Raji (cell line): Measurements from ENCODE around the gene TMCO4.

Experiments used
- POLR2A ChIP-seq: IDR thresholded peaks from 2 replicates; pipeline ENCODE4 v1.6.1; 2011; ENCODE audit warnings: low read depth, low read length, control low read depth; ENCODE audit not compliant: insufficient read depth

The TMCO4 gene

DNA sequence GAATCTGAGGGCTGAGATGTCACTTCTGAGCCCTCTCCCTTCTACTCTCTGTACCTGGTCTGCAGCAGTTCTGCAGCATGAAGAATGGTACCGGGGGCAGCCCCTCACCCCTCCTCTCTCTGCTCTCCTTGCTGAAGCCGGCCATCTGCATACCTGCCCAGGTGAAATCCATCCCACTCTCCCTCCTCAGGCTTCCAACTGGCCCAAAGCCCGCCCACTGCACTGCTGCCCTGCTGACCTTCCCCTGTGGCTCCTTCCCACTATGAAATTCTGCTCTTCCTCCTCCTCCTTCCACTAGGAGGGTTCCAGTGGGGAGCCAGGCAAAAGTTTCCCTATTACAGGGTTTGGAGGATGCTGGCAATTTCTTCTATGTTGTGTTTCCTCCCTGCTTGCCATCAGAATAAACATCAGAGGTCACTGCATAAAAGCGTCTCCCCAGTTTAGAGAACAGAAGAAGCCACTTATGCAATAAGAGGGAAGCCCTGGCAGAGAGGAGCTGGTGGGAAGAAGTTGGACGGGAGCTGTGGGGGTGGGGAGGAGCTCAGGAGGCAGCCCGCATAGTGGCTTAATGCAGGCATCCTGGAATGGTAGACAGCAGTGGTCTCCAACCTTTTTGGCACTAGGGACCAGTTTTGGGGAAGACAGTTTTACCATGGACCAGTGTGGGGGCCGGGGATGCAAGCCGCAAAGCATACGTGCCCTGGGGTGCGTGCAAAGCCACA lies 30.3 kb downstream of the TMCO4 start:
- TF ChIP-seq POLR2A, result no peak

DNA sequence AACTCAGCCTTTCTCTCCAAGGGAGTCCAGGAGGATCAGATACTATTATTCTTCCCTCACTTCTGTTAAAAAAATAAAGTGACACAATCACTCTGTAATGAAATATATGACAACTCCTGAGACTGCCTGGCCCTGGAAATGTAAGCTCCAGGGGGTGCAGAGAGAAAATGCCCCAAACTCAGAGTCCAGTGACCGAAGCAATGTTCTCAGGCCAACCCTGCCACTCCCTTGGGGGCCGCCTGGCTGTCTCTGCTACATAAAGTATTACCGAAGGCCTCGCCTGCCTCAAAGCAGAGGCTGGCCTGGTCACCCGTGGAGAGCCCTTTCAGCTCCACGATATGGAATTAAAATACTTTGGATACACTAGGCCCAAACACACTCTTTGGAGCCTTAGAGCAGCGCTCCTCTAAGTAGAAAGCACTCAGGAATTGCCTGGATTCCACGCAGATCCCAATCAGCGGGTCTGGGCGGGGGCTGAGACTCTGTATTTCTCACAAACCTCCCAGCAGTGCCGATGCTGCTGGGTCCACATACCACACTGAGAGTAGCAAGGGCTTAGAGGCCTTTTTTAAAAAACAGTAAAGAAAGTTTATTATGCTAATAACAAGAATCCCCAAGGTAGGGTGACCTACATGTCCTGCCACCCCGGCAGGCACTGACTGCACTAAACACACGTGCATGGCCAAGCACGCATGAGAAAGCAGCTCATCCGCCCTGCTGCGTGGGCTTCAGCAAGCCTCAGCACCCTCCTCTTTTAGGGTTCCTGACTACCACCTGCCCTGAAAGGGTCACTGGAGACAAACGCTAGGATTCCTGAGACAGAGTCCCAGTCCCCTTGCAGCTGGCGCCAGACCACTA lies 31.1 kb downstream of the TMCO4 start:
- TF ChIP-seq POLR2A, result no peak

DNA sequence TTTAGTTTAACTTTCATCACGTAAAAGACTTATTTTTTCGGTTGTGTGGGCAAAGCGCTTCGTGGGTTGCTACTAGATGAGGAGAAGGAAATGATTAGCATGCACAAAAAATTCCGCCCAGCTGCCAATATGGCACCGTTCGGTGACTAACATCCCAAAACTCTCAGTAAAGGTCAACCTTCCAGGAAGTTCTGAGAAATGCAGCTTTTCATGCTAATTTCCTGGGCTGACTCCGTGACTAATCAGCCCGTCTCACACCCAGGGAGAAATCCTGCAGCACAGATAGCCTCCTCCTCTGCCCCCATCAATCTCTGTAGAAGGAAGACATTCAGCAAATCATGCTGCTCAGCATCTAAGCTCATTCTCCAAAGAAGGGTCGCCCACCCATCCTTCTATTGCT lies 34.1 kb downstream of the TMCO4 start:
- no peak for TF ChIP-seq POLR2A

DNA sequence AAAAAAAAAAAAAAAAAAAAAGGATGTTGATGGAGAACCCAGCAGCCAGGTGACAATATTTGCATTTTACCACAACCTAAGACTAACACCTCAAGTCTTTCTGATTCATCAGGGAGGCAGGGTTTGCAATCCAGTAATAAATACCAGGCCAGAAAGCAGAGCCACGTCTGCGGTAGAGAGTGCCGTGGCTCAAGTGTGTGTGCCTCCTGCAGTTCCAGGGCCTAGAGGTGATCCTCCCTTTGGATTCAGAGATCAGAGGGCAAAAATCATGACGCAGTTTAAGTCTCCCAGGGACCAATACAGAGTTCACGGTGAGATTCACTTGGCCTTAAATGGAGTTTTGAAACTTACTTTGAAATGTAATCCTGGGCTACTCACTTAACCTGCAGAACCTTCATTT lies 34.9 kb downstream of the TMCO4 start:
- TF ChIP-seq POLR2A, result no peak

DNA sequence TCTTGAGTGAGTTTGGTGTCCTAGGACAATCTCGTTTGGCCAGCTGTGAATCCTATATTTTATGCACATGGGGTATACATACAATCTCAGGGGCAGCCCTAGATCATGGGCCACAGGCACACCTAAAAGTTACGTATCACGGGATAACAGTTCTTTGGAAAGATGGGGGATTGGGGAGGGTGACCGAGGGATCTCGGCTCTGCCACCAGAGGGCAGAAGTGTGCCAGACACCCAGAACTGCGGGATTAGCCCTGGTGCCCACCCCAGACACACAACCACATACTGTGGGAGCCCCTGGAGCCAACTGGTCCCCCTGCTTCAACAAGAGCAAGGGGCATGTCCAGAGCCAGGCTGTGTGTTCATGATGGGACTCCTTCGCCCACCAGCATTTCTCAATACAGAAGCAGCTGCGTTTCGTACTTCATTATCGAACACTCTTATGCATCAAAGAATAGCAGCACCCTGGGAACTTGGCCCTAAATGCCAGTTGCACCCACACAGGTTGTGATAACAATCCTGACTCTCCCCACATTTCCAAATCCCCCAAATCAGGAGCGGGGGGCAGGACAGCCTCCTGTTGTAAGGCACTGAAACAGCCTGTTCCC lies 37.4 kb downstream of the TMCO4 start:
- no peak for TF ChIP-seq POLR2A

DNA sequence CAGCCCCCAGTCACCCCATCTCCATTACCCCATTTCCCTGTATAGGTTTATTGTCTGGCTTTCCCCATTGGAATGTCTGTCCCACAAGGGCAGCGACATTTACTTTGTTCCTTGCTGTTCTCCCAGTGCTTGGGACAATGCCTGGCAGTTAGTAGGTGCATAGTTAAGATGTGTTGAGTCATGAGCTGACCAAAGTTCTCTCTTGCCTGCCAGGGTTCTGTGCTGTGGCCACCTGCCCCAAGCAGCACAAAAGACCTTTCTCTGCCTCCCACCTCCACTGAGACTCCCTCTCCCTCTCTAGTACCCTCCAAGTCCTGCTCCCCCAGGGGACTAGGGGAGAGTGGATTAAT lies 40.0 kb downstream of the TMCO4 start:
- no peak for TF ChIP-seq POLR2A

DNA sequence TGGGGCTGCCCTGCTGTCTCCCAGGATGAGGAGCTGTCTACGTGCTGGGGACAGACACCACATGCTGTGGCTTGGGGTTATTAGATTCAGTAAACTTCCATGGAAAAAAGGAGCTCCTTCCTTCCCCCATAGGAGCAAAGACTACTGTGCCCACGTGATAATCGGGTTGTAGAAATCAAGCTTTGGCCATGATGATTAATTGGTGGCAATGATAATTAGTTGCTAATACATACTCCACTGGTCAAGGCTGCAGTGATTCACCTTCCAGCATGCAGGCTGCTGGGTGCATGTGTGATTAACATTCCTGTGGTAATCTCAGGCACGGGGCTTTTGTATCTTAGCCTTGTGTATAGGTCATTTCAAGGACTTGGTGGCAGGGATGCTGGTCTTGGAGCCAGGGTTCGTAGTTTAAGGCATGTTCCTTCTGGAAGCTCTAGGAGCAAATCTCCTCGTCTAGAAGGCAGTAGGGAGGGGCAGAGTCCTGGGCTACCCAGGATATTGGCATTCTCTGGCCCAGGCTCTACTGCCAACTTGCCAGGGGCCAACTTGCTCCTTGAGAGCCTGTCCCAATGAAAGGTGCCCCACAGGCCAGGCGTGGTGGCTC lies 41.4 kb downstream of the TMCO4 start:
- TF ChIP-seq POLR2A, result no peak

DNA sequence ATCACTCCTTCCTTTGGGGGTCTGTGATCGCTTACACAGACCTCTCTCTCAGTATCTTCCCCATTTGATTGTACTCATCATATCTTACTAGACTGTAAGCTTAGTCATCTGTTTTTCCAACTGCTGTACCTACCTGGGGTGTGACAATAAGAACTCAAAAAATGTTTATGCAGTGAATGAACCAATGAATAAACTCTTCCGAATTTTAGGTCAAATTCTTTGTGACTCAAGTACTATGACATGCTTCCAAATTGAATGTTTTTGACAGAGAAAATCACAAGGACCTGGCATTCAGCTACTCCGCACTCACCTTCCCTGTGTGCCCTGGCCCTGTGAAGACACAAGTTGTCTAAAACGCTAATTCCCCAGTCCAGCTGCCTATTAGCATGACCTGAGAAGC lies 42.1 kb downstream of the TMCO4 start:
- TF ChIP-seq POLR2A, result no peak

DNA sequence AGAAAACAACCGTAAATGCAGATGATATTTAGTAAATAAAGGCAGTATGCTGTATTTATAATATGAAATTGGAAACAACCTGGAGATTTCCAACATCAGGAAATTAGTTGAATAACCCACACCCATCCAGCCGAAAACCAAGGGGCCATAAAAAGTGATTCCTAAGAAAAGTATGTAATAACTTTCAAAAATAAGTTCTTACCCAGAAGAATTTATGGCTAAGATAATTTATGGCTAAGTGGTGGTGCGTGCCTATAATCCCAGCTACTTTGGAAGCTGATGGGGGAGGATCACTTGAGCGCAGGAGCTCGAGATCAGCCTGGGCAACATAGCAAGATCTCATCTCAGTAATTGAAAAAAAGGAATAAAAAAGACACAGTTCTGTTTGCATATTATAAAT lies 43.2 kb downstream of the TMCO4 start:
- no peak for TF ChIP-seq POLR2A

DNA sequence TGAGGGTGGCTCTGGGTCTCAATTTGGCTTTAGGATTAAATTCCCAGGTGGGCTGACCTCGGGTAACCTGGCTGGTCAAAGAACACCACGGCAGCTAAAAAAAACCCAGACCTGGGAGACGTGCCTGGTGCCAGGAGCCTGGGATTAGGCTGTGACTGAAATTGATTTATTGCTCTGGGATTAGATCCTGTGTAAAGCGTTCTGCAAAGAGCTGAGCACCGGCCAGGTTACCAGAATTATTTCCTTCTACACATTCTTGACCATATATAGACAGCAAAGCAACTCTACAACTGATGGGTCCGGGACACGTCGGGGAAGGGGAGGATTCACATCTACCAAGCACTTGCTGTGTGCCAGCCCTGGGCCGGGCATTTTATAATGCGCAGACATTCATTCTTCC lies 45.2 kb downstream of the TMCO4 start:
- no peak for TF ChIP-seq POLR2A

DNA sequence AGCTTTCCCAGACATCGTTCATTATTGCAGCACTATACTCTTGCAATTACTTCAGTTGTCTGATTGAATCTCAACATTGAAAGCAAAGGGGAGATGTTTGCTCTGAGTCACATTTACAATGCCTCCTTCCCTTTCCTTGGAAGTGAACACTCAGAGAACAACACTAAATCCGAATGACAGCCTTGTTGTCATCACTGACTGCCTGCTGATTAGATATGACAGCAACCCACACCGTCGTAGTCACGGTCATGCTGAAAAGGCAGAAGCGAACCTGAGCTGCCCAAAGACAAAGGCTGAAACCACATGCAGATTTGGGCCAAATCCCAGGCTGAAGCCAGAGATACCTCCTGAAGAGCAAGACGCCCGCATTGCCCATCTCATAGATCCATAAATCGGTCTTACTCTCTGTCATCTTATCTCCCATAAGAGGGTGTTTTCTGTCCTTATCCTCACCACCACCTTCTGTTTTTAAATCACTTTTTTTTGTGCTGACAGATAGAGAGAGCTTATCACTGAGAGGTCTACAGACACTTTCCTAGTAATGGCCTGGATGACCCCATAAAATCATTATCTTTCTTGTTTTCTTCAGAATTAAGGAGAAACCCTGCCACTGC lies 47.5 kb downstream of the TMCO4 start:
- no peak for TF ChIP-seq POLR2A

DNA sequence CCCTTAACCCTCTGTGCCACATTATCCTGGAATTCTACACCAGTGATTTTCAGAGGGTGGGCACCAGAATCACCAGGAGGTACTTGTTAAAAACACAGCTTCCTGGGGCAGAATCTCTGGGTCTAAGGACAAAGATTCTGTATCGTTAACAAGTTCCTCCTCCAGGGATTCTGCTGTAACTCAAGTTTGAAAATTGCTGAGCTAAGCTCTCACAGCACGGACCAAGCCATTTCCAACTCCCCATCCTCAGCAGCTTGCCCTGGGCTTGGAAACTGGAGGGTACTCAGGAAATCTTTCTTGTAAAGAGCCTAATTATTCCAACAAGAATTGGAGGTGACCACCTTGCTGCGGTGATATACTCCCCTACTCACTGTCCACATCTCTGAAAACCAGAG lies 48.8 kb downstream of the TMCO4 start:
- no peak for TF ChIP-seq POLR2A

DNA sequence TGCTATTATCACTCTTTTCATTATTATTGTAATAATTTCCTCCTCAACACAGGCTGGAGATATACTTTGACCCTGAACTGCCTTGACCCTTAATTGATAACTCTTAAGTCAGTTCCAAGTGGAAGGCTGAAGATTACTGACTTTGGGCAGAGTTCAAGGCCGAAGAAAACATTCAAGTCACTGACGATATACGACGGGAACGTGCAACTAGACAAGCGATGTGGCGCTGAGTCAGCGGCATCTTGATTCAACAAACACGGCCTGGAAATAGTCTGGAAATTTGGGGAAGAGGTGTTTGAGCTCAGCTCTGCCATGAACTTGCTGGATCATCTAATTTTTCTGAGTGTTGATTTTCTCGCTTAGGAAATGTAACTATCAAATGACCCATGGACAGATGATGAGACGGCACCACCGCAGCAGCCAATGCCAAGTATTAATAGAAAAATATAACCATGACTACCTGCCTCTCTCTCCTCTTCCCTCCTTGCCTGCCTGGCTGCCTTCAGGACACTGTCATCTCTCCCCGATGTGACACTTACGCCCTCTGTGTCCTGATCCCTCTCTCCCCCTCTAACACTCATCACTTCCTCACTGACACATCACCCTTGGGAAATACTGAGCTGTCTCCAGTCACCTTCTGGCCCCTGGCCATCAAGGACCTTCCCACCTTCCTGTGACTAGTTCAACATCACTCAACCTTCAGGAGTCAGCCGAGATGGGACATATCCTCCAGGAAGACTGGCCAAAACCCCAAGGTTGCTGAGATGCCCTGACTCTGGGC lies 49.4 kb downstream of the TMCO4 start:
- TF ChIP-seq POLR2A, result no peak

DNA sequence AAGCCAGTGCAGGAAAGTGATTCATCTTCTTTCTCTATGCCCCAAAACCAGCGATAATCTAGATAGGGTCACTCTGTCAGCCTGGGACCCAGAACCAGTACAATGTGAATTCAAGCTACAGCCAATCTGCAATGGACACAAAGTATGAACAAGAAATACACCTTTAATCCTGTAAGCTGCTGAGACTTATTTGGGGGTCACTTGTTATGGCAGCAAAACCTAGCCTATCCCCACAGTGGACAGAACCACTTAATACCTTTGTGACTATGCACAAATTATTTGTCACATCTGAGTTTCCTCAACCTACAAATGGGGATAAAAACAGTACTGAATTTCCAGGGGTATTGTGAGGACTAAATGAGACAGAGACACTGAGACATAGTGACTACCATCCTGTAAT lies 50.0 kb downstream of the TMCO4 start:
- no peak for TF ChIP-seq POLR2A

DNA sequence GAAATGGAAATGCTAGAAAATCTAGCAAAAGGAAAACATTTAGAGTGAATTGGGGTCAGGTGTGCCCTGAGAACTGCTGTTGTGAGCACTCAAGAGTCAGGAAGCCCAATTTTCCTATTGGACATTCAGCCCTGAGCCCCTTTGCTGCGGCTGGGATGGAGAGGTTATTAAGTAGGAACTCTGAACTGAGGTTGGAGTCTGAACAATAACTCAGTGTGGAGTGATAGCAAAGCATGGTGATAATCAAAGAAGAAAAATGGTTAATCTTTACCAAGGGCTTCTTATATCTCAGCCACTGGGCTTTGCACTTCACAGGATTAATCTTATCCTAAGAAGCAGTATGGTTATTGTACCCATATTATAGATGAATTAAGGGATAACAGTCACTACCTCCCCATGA lies 52.0 kb downstream of the TMCO4 start:
- TF ChIP-seq POLR2A, result no peak
